Astrocyte of the hippocampus (primary cell): ENCODE results near the gene KIF5A.
"Not testable (repeated sequence)": the region's sequence is repeated elsewhere in the genome, so short reads cannot be mapped to it uniquely, and the experiment has no call there.

Experiments used
- DNase-seq: peaks from one replicate; pipeline ENCODE4 v3.0.0; 2011; ENCODE audit warnings: low read depth, low spot score

The KIF5A gene

GRCh38 chr12:57554897-57555296, 5.1 kb downstream of the KIF5A start:
- no peak for DNase-seq

- no peak for DNase-seq
Measured at GRCh38 chr12:57558864-57559263, 9.0 kb downstream of the KIF5A start.

GRCh38 chr12:57560516-57560915, 10.7 kb downstream of the KIF5A start:
- no peak for DNase-seq

- DNase-seq = peak; percentile 27
Measured at GRCh38 chr12:57561117-57561516, 11.3 kb downstream of the KIF5A start.

GRCh38 chr12:57563358-57563757, 13.5 kb downstream of the KIF5A start:
- DNase-seq = no peak

- DNase-seq = no peak
Measured at GRCh38 chr12:57564178-57564740, 14.4 kb downstream of the KIF5A start.

GRCh38 chr12:57568838-57569237, 19.0 kb downstream of the KIF5A start:
- no peak for DNase-seq

GRCh38 chr12:57569858-57570257, 20.0 kb downstream of the KIF5A start:
- DNase-seq = no peak

- not testable (repeated sequence) for DNase-seq
Measured at GRCh38 chr12:57570438-57570837, 20.6 kb downstream of the KIF5A start.

GRCh38 chr12:57571926-57572762, 22.3 kb downstream of the KIF5A start:
- DNase-seq = no peak

GRCh38 chr12:57574795-57575194, 25.0 kb downstream of the KIF5A start:
- DNase-seq = no peak

GRCh38 chr12:57575771-57576612, 26.1 kb downstream of the KIF5A start:
- no peak for DNase-seq

- DNase-seq = no peak
Measured at GRCh38 chr12:57576613-57577160, 26.8 kb downstream of the KIF5A start.

GRCh38 chr12:57577981-57578758, 28.3 kb downstream of the KIF5A start:
- no peak for DNase-seq

GRCh38 chr12:57579011-57579410, 29.2 kb downstream of the KIF5A start:
- no peak for DNase-seq

GRCh38 chr12:57579677-57580465, 30.0 kb downstream of the KIF5A start:
- no peak for DNase-seq

GRCh38 chr12:57580466-57580795, 30.6 kb downstream of the KIF5A start:
- DNase-seq = no peak

- DNase-seq = no peak
Measured at GRCh38 chr12:57581802-57582201, 32.0 kb downstream of the KIF5A start.

- DNase-seq = no peak
Measured at GRCh38 chr12:57582440-57582839, 32.6 kb downstream of the KIF5A start.

- peak; percentile 86 for DNase-seq
Measured at GRCh38 chr12:57583008-57583831, 33.4 kb downstream of the KIF5A start.
